Measurements from ENCODE around the gene PTPRT.

- TF ChIP-seq CTCF (IDR thresholded peaks at IDR 0.05) (no peak), POLR2A (IDR thresholded peaks at IDR 0.05) (no peak)
Measured at GRCh38 chr20:42130810-42131596, 1058.7 kb downstream of the PTPRT start.

Measured in Peyer's patch (tissue), 4 donors.